ENCODE measurements around the gene DFFB.

DFFB gene

DNA sequence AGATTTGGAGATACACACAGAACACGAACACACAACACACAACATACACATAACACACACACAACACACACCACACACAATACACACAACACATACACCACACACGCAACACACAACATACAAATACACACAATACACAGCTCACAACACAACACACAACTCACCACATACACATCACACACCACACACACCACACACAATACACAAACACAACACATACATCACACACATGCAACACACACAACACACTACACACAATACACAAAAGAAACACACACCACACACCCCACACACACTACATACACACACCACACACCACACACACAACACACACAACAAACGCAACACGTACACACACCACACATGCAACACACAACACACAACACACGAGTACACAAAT lies 71.8 kb downstream of the DFFB start:
- no peak for DNase-seq

DNA sequence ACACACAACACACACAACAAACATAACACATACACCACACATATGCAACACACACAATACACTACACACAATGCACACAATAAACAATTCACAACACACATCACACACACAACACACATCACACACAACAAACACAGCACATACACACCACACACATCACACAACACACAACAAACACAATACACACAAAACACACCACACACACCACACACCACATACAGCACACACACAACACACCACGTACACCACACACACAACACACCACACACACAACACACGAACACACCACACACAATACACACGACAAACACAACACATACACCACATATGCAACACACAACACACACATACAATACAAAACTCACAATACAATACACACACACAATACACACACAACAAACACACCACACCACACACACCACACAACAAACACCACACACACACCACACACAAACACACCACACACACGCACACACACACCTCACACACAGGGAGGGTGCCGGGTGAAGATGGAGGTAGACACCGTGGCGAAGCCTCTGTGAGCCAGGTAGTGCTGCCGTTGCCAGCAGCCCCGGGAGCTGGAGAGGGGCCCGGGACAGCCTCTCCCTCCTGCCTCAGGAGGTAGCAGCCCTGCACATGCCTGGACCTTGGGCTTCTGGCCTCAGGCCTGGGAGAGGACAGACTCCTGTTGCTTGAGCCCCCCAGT lies 73.2 kb downstream of the DFFB start:
- DNase-seq: no peak

DNA sequence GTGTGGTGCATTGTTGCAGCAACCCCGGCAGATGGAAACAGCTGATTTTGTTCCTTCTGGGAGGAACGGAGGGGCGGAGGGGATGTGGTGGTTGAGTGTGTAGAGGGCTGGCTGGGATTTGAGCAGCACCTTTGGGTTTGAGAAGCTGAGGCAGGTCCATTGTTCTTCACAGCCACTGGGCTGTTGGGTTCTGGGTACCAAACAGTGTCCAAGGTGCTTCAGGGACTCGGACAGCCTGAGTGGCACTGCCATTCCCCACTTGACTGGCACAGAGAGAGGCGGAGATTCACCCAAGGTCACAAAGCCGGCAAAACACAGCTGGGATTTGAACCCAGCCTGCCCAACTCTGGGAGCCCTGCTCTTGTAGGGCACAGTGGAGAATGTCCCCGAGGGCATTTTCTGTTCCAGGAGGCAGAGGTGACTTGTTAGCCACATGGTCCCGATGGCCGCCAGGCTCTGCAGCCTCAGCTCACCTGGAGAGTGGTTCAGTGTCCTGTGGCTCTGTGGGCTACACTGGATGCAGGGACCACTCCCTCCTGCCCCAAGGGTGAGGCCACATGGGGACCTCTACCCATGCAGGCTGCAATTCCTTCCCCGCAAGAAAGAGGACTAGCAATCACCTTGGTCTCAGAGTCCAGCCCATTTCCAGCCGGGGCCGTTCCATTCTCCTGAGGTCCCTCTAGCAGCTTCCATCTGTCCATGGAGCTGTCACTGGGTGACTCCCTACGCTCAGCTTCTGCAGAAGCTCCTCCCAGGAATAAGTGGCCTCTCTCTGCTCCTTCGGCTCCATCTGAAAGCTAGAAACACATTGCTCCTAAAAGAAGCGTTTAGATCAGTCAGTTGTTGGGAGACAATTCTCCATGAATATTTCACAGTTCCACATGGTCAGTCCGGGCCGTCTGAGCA lies 74.0 kb downstream of the DFFB start:
- DNase-seq: peak; percentile 56

DNA sequence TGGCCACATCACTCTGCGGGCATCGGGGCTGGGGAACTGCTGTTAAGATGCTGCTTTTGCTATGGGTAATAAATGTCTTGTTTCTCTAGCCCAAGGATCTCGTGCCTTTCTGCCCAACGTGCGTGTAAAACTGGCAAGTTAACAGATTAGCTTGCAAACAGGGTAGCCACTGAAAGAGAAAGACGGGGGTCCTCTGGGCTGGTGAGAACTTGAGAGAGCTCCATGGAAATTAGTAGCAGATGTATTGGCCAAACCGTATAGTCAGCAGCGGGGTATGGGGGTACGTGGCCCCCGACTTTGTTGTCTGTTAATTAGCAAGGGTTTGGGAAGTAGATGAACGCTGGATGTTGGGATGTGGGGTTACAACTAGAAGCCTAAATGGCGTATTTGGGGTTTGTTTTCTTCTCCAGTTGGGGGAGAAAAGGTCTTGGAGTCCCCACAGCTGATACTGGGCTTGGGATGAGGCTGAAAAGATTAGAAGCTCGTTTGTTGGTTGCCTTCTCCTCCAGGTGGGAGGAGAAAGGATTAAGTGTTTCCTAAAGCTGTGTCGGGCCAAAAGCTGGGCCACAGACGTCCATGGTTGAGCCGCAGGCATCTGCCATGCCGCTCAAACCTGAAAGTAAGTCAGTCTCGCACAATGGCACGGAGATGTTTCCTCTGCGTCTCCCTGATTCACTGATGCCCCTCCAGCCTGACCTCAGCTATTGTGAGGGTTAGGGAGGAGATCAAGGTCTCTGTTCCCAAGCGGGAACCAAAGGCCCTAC lies 75.1 kb downstream of the DFFB start:
- DNase-seq: no peak

Measured in activated effector memory CD4-positive, alpha-beta T cell treated with anti-CD3 and anti-CD28 coated beads, Interleukin-2, amount 50 U/mL, for 16 hours (primary cell).